ENCODE measurements around the gene PPP1R12A.

PPP1R12A gene

DNA sequence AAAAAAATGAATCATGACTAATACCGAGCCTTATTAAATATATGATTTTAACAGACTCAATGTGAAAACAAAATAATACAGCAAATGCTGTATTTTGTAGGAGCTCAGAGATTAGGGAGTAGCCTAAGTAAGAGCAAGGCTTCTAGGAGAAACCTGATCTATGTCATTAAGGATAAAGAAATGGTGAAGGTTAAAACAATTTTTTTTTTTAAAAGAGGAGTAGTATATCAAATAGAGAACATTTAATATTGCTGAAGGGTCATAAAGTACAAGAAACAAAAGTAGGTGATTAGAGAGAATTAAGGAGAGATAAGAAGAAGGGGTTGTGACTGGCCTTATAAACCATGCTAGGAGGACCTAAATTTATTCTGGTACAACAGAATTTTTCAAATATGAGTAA is 39.1 kb downstream of the PPP1R12A start:
- no peak overlapping the region for H3K4me3 ChIP-seq
- H3K27ac ChIP-seq = no peak overlapping the region
- TF ChIP-seq CTCF (IDR thresholded peaks at IDR 0.05) = no peak
- no peak for DNase-seq (ENCODE audit: low spot score)

- Histone ChIP-seq H3K4me3 (no peak overlapping the region), H3K27ac (no peak overlapping the region)
- TF ChIP-seq CTCF (IDR thresholded peaks at IDR 0.05) = no peak
- DNase-seq (ENCODE audit: low spot score) = no peak
Observed at GRCh38 chr12:79895071-79895470, 39.8 kb downstream of the PPP1R12A start.

DNA sequence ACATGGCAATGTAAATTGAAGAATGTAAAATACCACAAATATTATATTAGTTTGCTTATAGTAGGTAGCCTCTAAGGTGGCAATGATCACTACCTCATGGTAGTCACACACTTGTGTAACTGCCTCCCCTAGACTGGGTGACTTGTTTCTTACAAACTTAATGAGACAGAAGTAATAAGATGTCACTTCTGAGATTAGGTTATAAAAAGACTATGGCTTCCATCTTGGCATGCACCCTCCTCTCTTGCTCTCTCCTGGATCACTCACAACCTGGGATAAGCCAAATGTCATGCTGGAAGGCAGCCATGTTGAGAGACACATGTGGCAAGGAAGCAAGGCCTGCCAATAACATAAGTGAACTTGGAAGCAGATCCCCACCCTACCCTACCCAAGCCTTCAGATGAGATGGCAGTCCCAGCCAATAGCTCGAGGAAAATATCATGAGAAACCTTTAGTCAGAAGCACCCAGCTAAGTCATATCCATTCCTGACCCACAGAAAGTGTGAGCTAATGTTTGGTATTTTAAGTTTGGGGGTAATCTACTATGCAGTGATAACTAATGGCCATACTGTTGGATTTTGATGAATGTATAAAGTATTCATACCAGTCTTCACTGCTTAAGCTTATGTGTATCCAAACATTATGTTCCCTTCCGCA is 43.3 kb downstream of the PPP1R12A start:
- no peak for TF ChIP-seq CTCF (IDR thresholded peaks at IDR 0.05)
- H3K27ac ChIP-seq = no peak overlapping the region

GRCh38 chr12:79887890-79888289 is 47.0 kb downstream of the PPP1R12A start:
- DNase-seq (ENCODE audit: low spot score) = no peak
- no peak for TF ChIP-seq CTCF (IDR thresholded peaks at IDR 0.05)
- Histone ChIP-seq H3K27ac (no peak overlapping the region), H3K4me3 (no peak overlapping the region)

More for the DNA sequence above, 43.3 kb downstream of the PPP1R12A start:
- DNase-seq (ENCODE audit: low spot score) = no peak
- H3K4me3 ChIP-seq = no peak overlapping the region

GRCh38 chr12:79886917-79887519 is 47.9 kb downstream of the PPP1R12A start:
- peak; percentile 51 for TF ChIP-seq CTCF (IDR thresholded peaks at IDR 0.05)
- DNase-seq (ENCODE audit: low spot score) = no peak

DNA sequence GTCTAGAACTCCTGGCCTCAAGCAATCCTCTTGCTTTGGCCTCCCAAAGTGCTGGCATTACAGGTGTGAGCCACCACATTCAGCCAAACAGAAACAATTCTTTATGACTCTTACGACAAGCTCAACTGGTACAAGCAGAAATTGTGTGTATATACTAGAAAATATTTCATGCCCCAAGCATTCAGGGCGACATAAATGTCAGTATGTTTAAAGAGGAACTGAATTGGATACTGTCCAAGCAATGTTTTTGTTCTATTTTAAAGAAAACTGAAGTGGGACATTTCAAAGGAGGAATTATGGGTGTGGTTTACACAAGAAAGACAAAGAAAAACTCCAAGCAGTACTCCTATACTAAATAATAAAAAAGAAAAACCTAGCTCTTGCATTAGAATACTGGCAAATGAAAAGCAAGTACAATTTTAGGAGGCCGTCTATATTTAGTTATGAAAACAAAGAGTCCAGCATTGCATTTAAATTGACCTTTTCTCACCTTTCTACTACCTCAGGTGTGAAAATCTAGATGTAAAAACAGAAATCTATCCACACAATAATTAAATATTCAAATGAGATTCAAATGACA is 48.9 kb downstream of the PPP1R12A start:
- H3K27ac ChIP-seq = peak overlapping the region; percentile 46 to 56
- no peak for TF ChIP-seq CTCF (IDR thresholded peaks at IDR 0.05)
- DNase-seq (ENCODE audit: low spot score) = no peak
- H3K4me3 ChIP-seq = no peak overlapping the region

More at GRCh38 chr12:79886917-79887519, 47.9 kb downstream of the PPP1R12A start:
- H3K27ac ChIP-seq = no peak overlapping the region
- no peak overlapping the region for H3K4me3 ChIP-seq
